IMR-90 (cell line): ENCODE data around the gene PRKCH. TPM values are rescaled to one million over a fixed set of nuclear protein-coding genes. Genes with fewer than 3 reads are reported as not detected.

Experiments
- ATAC-seq: fragments of 200-7000 bp; cut with Tn5 transposase; 2 replicates; pipeline ENCODE4 v1.9.1; 2020; ENCODE audit warnings: low read depth, mild to moderate bottlenecking, moderate library complexity
- BruUV-seq: library from RNA; stranded (reverse); fragments of 400-500 nt; replicated peaks from 2 replicates; lab custom pipeline; 2021; lab: Mats Ljungman, UMichigan
- CTCF ChIA-PET: fragments of 300-600 bp; formaldehyde crosslinking; extraction: SDS; loops from one replicate; lab custom pipeline; 2021; ENCODE audit warnings: antibody characterized with exemption; lab: Yijun Ruan, JAX
- POLR2A ChIA-PET: fragments of 300-600 bp; sonication (Branson Sonifier 250); formaldehyde crosslinking; loops from one replicate; lab custom pipeline; 2022; ENCODE audit warnings: antibody characterized with exemption; ENCODE audit not compliant: unreplicated experiment; lab: Charles Lee
- DNase-seq: peaks from one replicate; pipeline ENCODE4 v3.0.0; 2013
- H2AFZ ChIP-seq: replicated peaks from 2 replicates; pipeline ENCODE3; 2013; ENCODE audit warnings: low read length, mild to moderate bottlenecking; ENCODE audit not compliant: poor library complexity
- H2AK5ac ChIP-seq: 2 replicates; pipeline ENCODE4 v1.6.1; 2013; ENCODE audit warnings: low read depth, low read length, inconsistent platforms
- H2AK9ac ChIP-seq: replicated peaks from 2 replicates; pipeline ENCODE3; 2013; ENCODE audit warnings: mild to moderate bottlenecking, low read depth, low read length, moderate library complexity; ENCODE audit not compliant: poor library complexity
- H2BK120ac ChIP-seq: 2 replicates; pipeline ENCODE4 v1.6.1; 2013; ENCODE audit warnings: low read depth, low read length, inconsistent platforms
- H2BK15ac ChIP-seq: 3 replicates; pipeline ENCODE4 v1.6.1; 2013; ENCODE audit warnings: low read depth, low read length, inconsistent platforms
- H2BK20ac ChIP-seq: 2 replicates; pipeline ENCODE4 v1.6.1; 2013; ENCODE audit warnings: low read depth, mild to moderate bottlenecking, inconsistent platforms, low read length, moderate library complexity
- H2BK5ac ChIP-seq: 2 replicates; pipeline ENCODE4 v1.6.1; 2013; ENCODE audit warnings: mild to moderate bottlenecking, low read depth, low read length, inconsistent platforms; ENCODE audit not compliant: poor library complexity, severe bottlenecking
- H3K14ac ChIP-seq: replicated peaks from 2 replicates; pipeline ENCODE4 v1.6.1; 2013; ENCODE audit warnings: low read depth, low read length, inconsistent platforms
- H3K18ac ChIP-seq: 2 replicates; pipeline ENCODE4 v1.6.1; 2013; ENCODE audit warnings: low read depth, low read length, control low read depth
- H3K23ac ChIP-seq: 2 replicates; pipeline ENCODE4 v1.6.1; 2013; ENCODE audit warnings: low read depth, low read length, inconsistent platforms
- H3K27ac ChIP-seq: 2 replicates; pipeline ENCODE4 v1.5.1; 2013; ENCODE audit warnings: mild to moderate bottlenecking, control low read depth, low read length; ENCODE audit not compliant: insufficient read depth
- H3K27me3 ChIP-seq: 2 replicates; pipeline ENCODE4 v1.6.1; 2013; ENCODE audit warnings: low read length; ENCODE audit not compliant: control insufficient read depth, insufficient read depth
- H3K36me3 ChIP-seq: 2 replicates; pipeline ENCODE4 v1.6.1; 2013; ENCODE audit warnings: low read length, mixed read lengths; ENCODE audit not compliant: control insufficient read depth, insufficient read depth
- H3K4ac ChIP-seq: 2 replicates; pipeline ENCODE4 v1.6.1; 2013; ENCODE audit warnings: low read depth, low read length, inconsistent platforms
- H3K4me1 ChIP-seq: 2 replicates; pipeline ENCODE4 v1.6.1; 2013; ENCODE audit warnings: low read length, mixed read lengths; ENCODE audit not compliant: control insufficient read depth, insufficient read depth
- H3K4me2 ChIP-seq: 2 replicates; pipeline ENCODE4 v1.6.1; 2013; ENCODE audit warnings: low read depth, mild to moderate bottlenecking, control low read depth, low read length, moderate library complexity
- H3K4me3 ChIP-seq: 2 replicates; pipeline ENCODE4 v1.5.1; 2013; ENCODE audit warnings: low read depth, mild to moderate bottlenecking, control low read depth, low read length, moderate library complexity; ENCODE audit not compliant: insufficient read depth
- H3K56ac ChIP-seq: 2 replicates; pipeline ENCODE4 v1.6.1; 2013; ENCODE audit warnings: low read length, inconsistent platforms; ENCODE audit not compliant: insufficient read depth; ENCODE audit errors: extremely low read depth
- H3K79me1 ChIP-seq, 2 experiments: 2 replicates each; pipeline ENCODE4 v1.6.1; 2013; ENCODE audit warnings: low read length in 2 of 2, inconsistent platforms in 1 of 2, low read depth in 1 of 2
- H3K9ac ChIP-seq: 2 replicates; pipeline ENCODE4 v1.6.1; 2013; ENCODE audit warnings: low read depth, low read length, control low read depth
- H3K9me1 ChIP-seq: 2 replicates; pipeline ENCODE4 v1.6.1; 2013; ENCODE audit warnings: low read length, inconsistent platforms; ENCODE audit not compliant: insufficient read depth
- H3K9me3 ChIP-seq: 2 replicates; pipeline ENCODE4 v1.6.1; 2013; ENCODE audit warnings: low read length; ENCODE audit not compliant: control insufficient read depth, insufficient read depth
- H4K20me1 ChIP-seq: 2 replicates; pipeline ENCODE4 v1.6.1; 2013; ENCODE audit warnings: low read length, inconsistent platforms; ENCODE audit not compliant: insufficient read depth
- H4K5ac ChIP-seq: 2 replicates; pipeline ENCODE4 v1.6.1; 2013; ENCODE audit warnings: mild to moderate bottlenecking, low read depth, low read length, control low read depth
- H4K8ac ChIP-seq, 2 experiments: 2 replicates each; pipeline ENCODE4 v1.6.1; 2013; ENCODE audit warnings: low read depth in 2 of 2, low read length in 2 of 2, control low read depth in 1 of 2, inconsistent platforms in 1 of 2
- H4K91ac ChIP-seq: 2 replicates; pipeline ENCODE4 v1.6.1; 2013; ENCODE audit warnings: low read depth, low read length, inconsistent platforms; ENCODE audit not compliant: insufficient read depth
- BHLHE40 ChIP-seq: fragments of 150-350 bp; IDR thresholded peaks from 2 replicates; pipeline ENCODE4 v1.6.1; 2016; ENCODE audit warnings: mild to moderate bottlenecking, low read depth, low read length
- CEBPB ChIP-seq: IDR thresholded peaks from 2 replicates; pipeline ENCODE4 v1.6.1; 2012; ENCODE audit warnings: low read depth, low read length, improper control_type of control experiment
- CHD1 ChIP-seq: IDR thresholded peaks from 2 replicates; pipeline ENCODE4 v1.6.1; 2012; ENCODE audit warnings: low read depth, low read length, improper control_type of control experiment
- ELK1 ChIP-seq: fragments of 150-350 bp; IDR thresholded peaks from 2 replicates; pipeline ENCODE4 v1.6.1; 2016; ENCODE audit warnings: low read depth, mild to moderate bottlenecking, low read length, moderate library complexity, borderline replicate concordance
- FOS ChIP-seq: fragments of 150-350 bp; IDR thresholded peaks from 2 replicates; pipeline ENCODE4 v1.6.1; 2016; ENCODE audit warnings: low read depth, low read length
- MAFK ChIP-seq: IDR thresholded peaks from 2 replicates; pipeline ENCODE4 v1.6.1; 2012; ENCODE audit warnings: low read depth, low read length, improper control_type of control experiment
- MAZ ChIP-seq: IDR thresholded peaks from 2 replicates; pipeline ENCODE4 v1.6.1; 2012; ENCODE audit warnings: low read depth, mild to moderate bottlenecking, low read length, improper control_type of control experiment, moderate library complexity, borderline replicate concordance
- MXI1 ChIP-seq: IDR thresholded peaks from 2 replicates; pipeline ENCODE4 v1.6.1; 2012; ENCODE audit warnings: low read depth, mild to moderate bottlenecking, low read length, moderate library complexity, borderline replicate concordance
- NFE2L2 ChIP-seq: fragments of 150-350 bp; IDR thresholded peaks from 2 replicates; pipeline ENCODE4 v1.6.1; 2016; ENCODE audit warnings: low read depth, mild to moderate bottlenecking, low read length
- POLR2A ChIP-seq: IDR thresholded peaks from 2 replicates; pipeline ENCODE4 v1.6.1; 2012; ENCODE audit warnings: mild to moderate bottlenecking, low read depth, low read length
- RAD21 ChIP-seq: IDR thresholded peaks from 2 replicates; pipeline ENCODE4 v1.6.1; 2012; ENCODE audit warnings: low read length, improper control_type of control experiment
- RCOR1 ChIP-seq: IDR thresholded peaks from 2 replicates; pipeline ENCODE4 v1.6.1; 2012; ENCODE audit warnings: mild to moderate bottlenecking, low read length, improper control_type of control experiment; ENCODE audit not compliant: insufficient replicate concordance
- RFX5 ChIP-seq: IDR thresholded peaks from 2 replicates; pipeline ENCODE4 v1.8.0; 2012; ENCODE audit warnings: low read depth, mild to moderate bottlenecking, low read length, moderate library complexity
- SMC3 ChIP-seq: fragments of 150-350 bp; IDR thresholded peaks from 2 replicates; pipeline ENCODE4 v1.6.1; 2016; ENCODE audit warnings: low read depth, mild to moderate bottlenecking, antibody characterized with exemption, low read length, moderate library complexity
- USF2 ChIP-seq: fragments of 150-350 bp; IDR thresholded peaks from 2 replicates; pipeline ENCODE4 v1.6.1; 2017; ENCODE audit warnings: mild to moderate bottlenecking, antibody characterized with exemption, low read length, low read depth
- WGBS, 2 experiments: methylation state at CpG; one replicate each; pipeline versions ENCODE4 v1.1.5 to v1.1.7; 2013; ENCODE audit warnings: missing lambda C conversion rate in 2 of 2; ENCODE audit not compliant: insufficient read length in 1 of 2; ENCODE audit errors: extremely low coverage in 2 of 2; 5-methylcytosine and 5-hydroxymethylcytosine counted together
- dilution Hi-C: fragments of 300-500 bp; cut with HindIII; formaldehyde crosslinking; loops from one replicate; pipeline ENCODE4 v1.14.3; 2018; ENCODE audit warnings: low sequenced_read_pairs; ENCODE audit not compliant: unreplicated experiment
- in situ Hi-C: fragments of 300-500 bp; cut with MboI; formaldehyde crosslinking; loops from 3 replicates; pipeline ENCODE4 v1.14.3; 2019; ENCODE audit warnings: low sequenced_read_pairs, inconsistent platforms, mixed read lengths
- intact Hi-C: fragments of 100-400 bp; cut with micrococcal nuclease; formaldehyde crosslinking; loops from 2 replicates; pipeline ENCODE4 v1.10.0; 2022
- polyA plus RNA-seq, 3 experiments: library from polyadenylated mRNA; depleted of rRNA; stranded (reverse); fragments of >200 nt; gene quantifications; 2 replicates each; pipeline ENCODE4 v1.2.3, GENCODE V29; 2012; ENCODE audit warnings: low replicate concordance in 1 of 3
- total RNA-seq: library from RNA; depleted of rRNA; stranded (reverse); fragments of >200 nt; gene quantifications from 2 replicates; pipeline ENCODE4 v1.2.3, GENCODE V29; 2012
- TF ChIP-seq, protein P1 (sequence below): conservative IDR thresholded peaks from 2 replicates; pipeline ENCODE4 v1.5.1; 2012; ENCODE audit warnings: mild to moderate bottlenecking, low read depth, low read length, improper control_type of control experiment

PRKCH gene
- total and polyA plus RNA-seq, 2 of the 4 experiments (the other 2 are of a cell fraction), result 1.6 to 2.3 TPM

- Histone ChIP-seq H2BK5ac (no peak overlapping the region), H3K9ac (no peak overlapping the region), H3K27me3 (peaks cover 16% of the 10 kb centered on the region), H3K79me1 (no peaks in the 10 kb centered on the region), H4K20me1 (no peaks in the 10 kb centered on the region), H3K4me2 (no peak overlapping the region), H2BK15ac (no peak overlapping the region), H3K9me1 (no peaks in the 10 kb centered on the region), H3K4ac (no peak overlapping the region), H3K9me3 (peaks cover 4% of the 10 kb centered on the region), H3K27ac (no peak overlapping the region), H3K56ac (no peak overlapping the region), H2AK5ac (no peak overlapping the region), H4K5ac (no peak overlapping the region), H3K36me3 (no peaks in the 10 kb centered on the region), H2BK20ac (no peak overlapping the region), H2AK9ac (no peak overlapping the region), H2BK120ac (no peak overlapping the region), H3K23ac (no peak overlapping the region), H3K18ac (no peak overlapping the region), H4K8ac (no peak overlapping the region), H3K14ac (no peak overlapping the region), H2AFZ (no peak overlapping the region), H3K4me3 (no peak overlapping the region), H3K4me1 (no peaks in the 10 kb centered on the region), H4K91ac (no peak overlapping the region)
- BruUV-seq, result no TSS peak
- TF ChIP-seq USF2 (no peak), CEBPB (no peak), RCOR1 (no peak), NFE2L2 (no peak), POLR2A (no peak), SMC3 (no peak), RAD21 (no peak), BHLHE40 (no peak), FOS (no peak), MXI1 (no peak), MAFK (no peak), RFX5 (no peak), CHD1 (no peak), MAZ (no peak), ELK1 (no peak)
- TF ChIP-seq, protein P1, sequence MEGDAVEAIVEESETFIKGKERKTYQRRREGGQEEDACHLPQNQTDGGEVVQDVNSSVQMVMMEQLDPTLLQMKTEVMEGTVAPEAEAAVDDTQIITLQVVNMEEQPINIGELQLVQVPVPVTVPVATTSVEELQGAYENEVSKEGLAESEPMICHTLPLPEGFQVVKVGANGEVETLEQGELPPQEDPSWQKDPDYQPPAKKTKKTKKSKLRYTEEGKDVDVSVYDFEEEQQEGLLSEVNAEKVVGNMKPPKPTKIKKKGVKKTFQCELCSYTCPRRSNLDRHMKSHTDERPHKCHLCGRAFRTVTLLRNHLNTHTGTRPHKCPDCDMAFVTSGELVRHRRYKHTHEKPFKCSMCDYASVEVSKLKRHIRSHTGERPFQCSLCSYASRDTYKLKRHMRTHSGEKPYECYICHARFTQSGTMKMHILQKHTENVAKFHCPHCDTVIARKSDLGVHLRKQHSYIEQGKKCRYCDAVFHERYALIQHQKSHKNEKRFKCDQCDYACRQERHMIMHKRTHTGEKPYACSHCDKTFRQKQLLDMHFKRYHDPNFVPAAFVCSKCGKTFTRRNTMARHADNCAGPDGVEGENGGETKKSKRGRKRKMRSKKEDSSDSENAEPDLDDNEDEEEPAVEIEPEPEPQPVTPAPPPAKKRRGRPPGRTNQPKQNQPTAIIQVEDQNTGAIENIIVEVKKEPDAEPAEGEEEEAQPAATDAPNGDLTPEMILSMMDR, result no peak
- in situ Hi-C loops (no loop called here), dilution Hi-C loops (no loop called here), intact Hi-C loops (no loop called here)
- CTCF ChIA-PET, result no interaction called here
- POLR2A ChIA-PET, result no interaction called here
- 100% methylated on average over 1 of the region's 1 CpG; no CpG with 5 or more reads in 1 of the 2 experiments for WGBS, 2 experiments
- DNase-seq, result no peak
- no peak for ATAC-seq
These were observed 54.9 kb downstream of the PRKCH start for GRCh38 chr14:61376314-61376713.
